Smooth muscle cell (in vitro differentiated cells): ENCODE data around the gene CTNNA3. TPM values are rescaled to one million over a fixed set of nuclear protein-coding genes. Genes with fewer than 3 reads are reported as not detected.

Source experiments
- DNase-seq: peaks from one replicate; lab custom pipeline; 2025; ENCODE audit not compliant: unreplicated experiment; lab: John Stamatoyannopoulos, UW
- H2AFZ ChIP-seq: fragments of 200-600 bp; sonication (generic); 2 replicates; pipeline ENCODE4 v1.6.0; 2016; ENCODE audit warnings: antibody characterized with exemption, low read depth, mild to moderate bottlenecking
- H3F3A ChIP-seq: fragments of 200-600 bp; sonication (generic); 2 replicates; pipeline ENCODE4 v1.6.0; 2017; ENCODE audit warnings: antibody characterized with exemption, low read depth
- H3K27ac ChIP-seq: fragments of 200-600 bp; sonication (generic); 2 replicates; pipeline ENCODE4 v1.5.1; 2016; ENCODE audit warnings: low read depth, mild to moderate bottlenecking
- H3K27me3 ChIP-seq: fragments of 200-600 bp; sonication (generic); 2 replicates; pipeline ENCODE4 v1.6.1; 2016; ENCODE audit warnings: low read depth, mild to moderate bottlenecking
- H3K36me3 ChIP-seq: fragments of 200-600 bp; sonication (generic); 2 replicates; pipeline ENCODE4 v1.5.1; 2016; ENCODE audit warnings: low read depth
- H3K4me1 ChIP-seq: fragments of 200-600 bp; sonication (generic); 2 replicates; pipeline ENCODE4 v1.5.1; 2016; ENCODE audit warnings: low read depth
- H3K4me2 ChIP-seq: fragments of 200-600 bp; sonication (generic); 2 replicates; pipeline ENCODE4 v1.6.0; 2016; ENCODE audit warnings: mild to moderate bottlenecking
- H3K4me3 ChIP-seq: fragments of 200-600 bp; sonication (generic); 2 replicates; pipeline ENCODE4 v1.5.1; 2016; ENCODE audit warnings: mild to moderate bottlenecking
- H3K79me2 ChIP-seq: fragments of 200-600 bp; sonication (generic); 2 replicates; pipeline ENCODE4 v1.6.0; 2016; ENCODE audit warnings: low read depth, mild to moderate bottlenecking
- H3K9ac ChIP-seq: fragments of 200-600 bp; sonication (generic); 2 replicates; pipeline ENCODE4 v1.6.0; 2016; ENCODE audit warnings: low read depth
- H3K9me3 ChIP-seq: fragments of 200-600 bp; sonication (generic); replicated peaks from 2 replicates; pipeline ENCODE4 v1.5.1; 2016; ENCODE audit warnings: low read depth
- H4K20me1 ChIP-seq: fragments of 200-600 bp; sonication (generic); 2 replicates; pipeline ENCODE4 v1.6.0; 2016; ENCODE audit warnings: low read depth
- CTCF ChIP-seq: fragments of 200-600 bp; sonication (generic); IDR thresholded peaks from 2 replicates; pipeline ENCODE4 v1.5.1; 2017; ENCODE audit warnings: borderline replicate concordance, mild to moderate bottlenecking, antibody characterized with exemption; ENCODE audit not compliant: insufficient read depth, poor library complexity, severe bottlenecking
- WGBS: methylation state at CpG from one replicate; pipeline ENCODE4 v1.1.7; 2016; ENCODE audit warnings: low lambda C conversion rate; 5-methylcytosine and 5-hydroxymethylcytosine counted together
- polyA plus RNA-seq: library from polyadenylated mRNA; unstranded; fragments of >200 nt; fragmentation: Nextera tagmentation; extraction: Ambion mirVana; gene quantifications from 2 replicates; pipeline ENCODE4 v1.2.1, GENCODE V29; 2016
- total RNA-seq: library from RNA; depleted of rRNA; stranded (reverse); fragments of >200 nt; gene quantifications from 2 replicates; pipeline ENCODE4 v1.2.3, GENCODE V29; 2014

The CTNNA3 gene
- total and polyA plus RNA-seq, 2 experiments from 2014 or later, result 1.3 TPM; not detected in 1

GRCh38 chr10:66378117-66378876 is 1317.7 kb downstream of the CTNNA3 start:
- H3K27me3 ChIP-seq, result no peaks in the 10 kb centered on the region
- H4K20me1 ChIP-seq, result no peaks in the 10 kb centered on the region
- no peak overlapping the region for H3K4me2 ChIP-seq
- H3K79me2 ChIP-seq, result no peaks in the 10 kb centered on the region
- H3K9ac ChIP-seq, result no peak overlapping the region
- H3F3A ChIP-seq, result no peaks in the 10 kb centered on the region
- H3K27ac ChIP-seq, result no peak overlapping the region
- no peaks in the 10 kb centered on the region for H3K9me3 ChIP-seq
- no peaks in the 10 kb centered on the region for H3K4me1 ChIP-seq
- TF ChIP-seq CTCF, result no peak
- WGBS, result 42% methylated on average over 3 of the region's 3 CpGs
- no peak overlapping the region for H3K4me3 ChIP-seq
- H2AFZ ChIP-seq, result no peak overlapping the region
- H3K36me3 ChIP-seq, result no peaks in the 10 kb centered on the region
- no peak for DNase-seq

DNA sequence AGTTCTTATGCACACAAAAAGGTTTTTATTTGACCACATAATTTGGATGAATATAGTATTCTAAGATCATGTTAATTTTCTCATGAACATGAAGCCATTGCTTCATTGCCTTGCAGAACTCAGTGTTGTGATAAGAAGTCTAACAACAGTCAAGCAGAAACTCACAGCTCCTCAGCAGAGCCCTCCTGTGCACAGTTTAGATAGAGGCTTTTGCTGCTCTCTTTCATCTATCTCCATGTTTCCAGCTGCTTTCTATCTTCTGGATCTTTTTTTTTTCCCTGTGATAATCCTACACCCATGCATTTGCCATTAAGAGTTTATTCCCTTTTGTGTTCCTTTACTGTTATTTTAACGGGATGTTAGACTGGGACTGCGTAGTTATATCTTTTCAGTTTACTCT is 1327.8 kb downstream of the CTNNA3 start:
- 62% methylated on average over 2 of the region's 2 CpGs for WGBS
- Histone ChIP-seq H2AFZ (no peak overlapping the region), H3K36me3 (no peaks in the 10 kb centered on the region), H3K9me3 (no peaks in the 10 kb centered on the region), H3K4me2 (no peak overlapping the region), H3K4me1 (no peaks in the 10 kb centered on the region), H4K20me1 (no peaks in the 10 kb centered on the region), H3K27me3 (no peaks in the 10 kb centered on the region), H3F3A (no peaks in the 10 kb centered on the region), H3K4me3 (no peak overlapping the region), H3K27ac (no peak overlapping the region), H3K9ac (no peak overlapping the region), H3K79me2 (no peaks in the 10 kb centered on the region)
- TF ChIP-seq CTCF, result no peak
- no peak for DNase-seq

GRCh38 chr10:66366163-66366562 is 1329.8 kb downstream of the CTNNA3 start:
- H3K9me3 ChIP-seq, result no peaks in the 10 kb centered on the region
- no peaks in the 10 kb centered on the region for H3K4me1 ChIP-seq
- H3K27ac ChIP-seq, result no peak overlapping the region
- no peaks in the 10 kb centered on the region for H3K27me3 ChIP-seq
- TF ChIP-seq CTCF, result no peak
- H3K4me2 ChIP-seq, result no peak overlapping the region
- WGBS, result 49% methylated on average over 3 of the region's 3 CpGs
- no peaks in the 10 kb centered on the region for H4K20me1 ChIP-seq
- H3K79me2 ChIP-seq, result no peaks in the 10 kb centered on the region
- DNase-seq, result no peak
- H3F3A ChIP-seq, result no peaks in the 10 kb centered on the region
- H3K9ac ChIP-seq, result no peak overlapping the region
- H3K36me3 ChIP-seq, result no peaks in the 10 kb centered on the region
- H2AFZ ChIP-seq, result no peak overlapping the region
- no peak overlapping the region for H3K4me3 ChIP-seq

GRCh38 chr10:66365686-66366085 is 1330.3 kb downstream of the CTNNA3 start:
- Histone ChIP-seq H3K36me3 (no peaks in the 10 kb centered on the region), H3K27me3 (no peaks in the 10 kb centered on the region), H3K27ac (no peak overlapping the region), H3K4me1 (no peaks in the 10 kb centered on the region), H3F3A (no peaks in the 10 kb centered on the region), H3K9me3 (no peaks in the 10 kb centered on the region), H2AFZ (no peak overlapping the region), H3K4me3 (no peak overlapping the region), H3K9ac (no peak overlapping the region), H4K20me1 (no peaks in the 10 kb centered on the region), H3K4me2 (no peak overlapping the region), H3K79me2 (no peaks in the 10 kb centered on the region)
- 69% methylated on average over 2 of the region's 2 CpGs for WGBS
- no peak for DNase-seq
- TF ChIP-seq CTCF, result no peak
